Esophagus squamous epithelium (tissue), 4 donors: Measurements from ENCODE around the gene TMEM235.

Source experiments
- CTCF ChIP-seq, 6 experiments: fragments of 450-650 bp in 4 of 6; fragments of 200-600 bp in 2 of 6; sonication (generic) in 2 of 6; IDR thresholded peaks; one replicate each; pipeline ENCODE4 v1.5.1; 2016 to 2019; ENCODE audit warnings: antibody characterized with exemption in 6 of 6, mild to moderate bottlenecking in 4 of 6, moderate library complexity in 4 of 6
- POLR2A ChIP-seq, 4 donors: fragments of 450-650 bp; IDR thresholded peaks; one replicate each; pipeline ENCODE4 v1.6.1; 2017; ENCODE audit warnings: antibody characterized with exemption in 4 of 4, mild to moderate bottlenecking in 4 of 4, moderate library complexity in 3 of 4

- TF ChIP-seq CTCF (IDR thresholded peaks at IDR 0.05): no peak
- no peak for TF ChIP-seq POLR2A (IDR thresholded peaks at IDR 0.05)
Observed at GRCh38 chr17:78238823-78239488, 7.5 kb downstream of the TMEM235 start.
